ENCODE measurements around the gene NEMP1. TPM values are rescaled to one million over a fixed set of nuclear protein-coding genes. Genes with fewer than 3 reads are reported as not detected.

The NEMP1 gene
- polyA plus RNA-seq, 2 of the 4 experiments (the other 2 are of a cell fraction), result 12.7 to 28.4 TPM

- H3K4me3 ChIP-seq, result peak overlapping the region; percentile 89
- ATAC-seq, result peak; percentile 55 to 69
- no peaks in the 10 kb centered on the region for H3K9me3 ChIP-seq
- peak overlapping the region; percentile 99 for H3K4me2 ChIP-seq
- 0 out of 2 replicates have a peak, but pooled peaks have one; percentile 2 for TF ChIP-seq MYC (IDR thresholded peaks at IDR 0.05; ENCODE audit: borderline replicate concordance, low read length)
- no peak for TF ChIP-seq EP300 (IDR thresholded peaks at IDR 0.05)
- no peak for TF ChIP-seq CHD4 (IDR thresholded peaks at IDR 0.05; ENCODE audit: borderline replicate concordance)
- 0 out of 2 replicates have a peak, but pooled peaks have one; percentile 30 for TF ChIP-seq TFCP2L1 (CRISPR knock-in tag; IDR thresholded peaks at IDR 0.05)
- no peak for TF ChIP-seq ZC3H11A (IDR thresholded peaks at IDR 0.05)
- TF ChIP-seq JUN (IDR thresholded peaks at IDR 0.05), result peak; percentile 39 to 42; a peak in 2 of 5 replicates
- TF ChIP-seq FOXS1 (CRISPR knock-in tag; IDR thresholded peaks at IDR 0.05), result 0 out of 2 replicates have a peak, but pooled peaks have one; percentile 8
- no peak for TF ChIP-seq RNF2 (IDR thresholded peaks at IDR 0.05; ENCODE audit: borderline replicate concordance, low read depth)
- peak; percentile 39 for TF ChIP-seq POLR2A (IDR thresholded peaks at IDR 0.05; ENCODE audit: low read length)
- no peak for TF ChIP-seq FOSL2 (IDR thresholded peaks at IDR 0.05)
- TF ChIP-seq FOSL2 (CRISPR knock-in tag; IDR thresholded peaks at IDR 0.05), result peak; percentile 46
- 0 out of 3 replicates have a peak, but pooled peaks have one; percentile 9 for TF ChIP-seq BCL3 (IDR thresholded peaks at IDR 0.05)
- TF ChIP-seq MAFK (IDR thresholded peaks at IDR 0.05; ENCODE audit: partially characterized antibody), result no peak
- TF ChIP-seq NR3C1 (IDR thresholded peaks at IDR 0.05), result no peak
- no peak for TF ChIP-seq GATA3 (IDR thresholded peaks at IDR 0.05; ENCODE audit: borderline replicate concordance)
- peak; percentile 40; the same call in 1 of the 2 replicates for TF ChIP-seq BHLHE40 (IDR thresholded peaks at IDR 0.05; ENCODE audit: low read depth, low read length)
- TF ChIP-seq SREBF2 (IDR thresholded peaks at IDR 0.05), result no peak
- no peak for TF ChIP-seq KDM1A (IDR thresholded peaks at IDR 0.05; ENCODE audit: low read depth)
- no peak for TF ChIP-seq HOXB5 (CRISPR knock-in tag; IDR thresholded peaks at IDR 0.05)
- TF ChIP-seq CEBPB (IDR thresholded peaks at IDR 0.05), result no peak
- DNase-seq (ENCODE audit: low read depth in 1 of 2, low spot score in 1 of 2), result peak; percentile 78 to 94
- ChIA-PET POLR2A (interaction anchor here (0.6 to 6.8 kb wide), 11 partner anchors 9 to 458 kb away, joined by 3 to 143 read pairs (median 5); partner anchors contain the start of genes BAZ2A, NACA, NEMP1 and STAT6), CTCF (interaction anchor here (1.0 to 18.3 kb wide), 4 partner anchors 9 to 26 kb away, joined by 4 to 330 read pairs (median 80); partner anchors contain the start of genes NEMP1 and STAT6)
- FAIRE-seq, result no peak
- peak overlapping the region; percentile 96 to 100 for H3K27ac ChIP-seq
- peaks cover 19% of the 10 kb centered on the region for H3K4me1 ChIP-seq
- 3% methylated on average over 23 of the region's 37 CpGs for WGBS (ENCODE audit: missing lambda C conversion rate)
Measured at GRCh38 chr12:57087691-57088353, 9.2 kb upstream of the NEMP1 start.

- peaks cover 19% of the 10 kb centered on the region for H3K4me1 ChIP-seq
- H3K4me3 ChIP-seq, result peak overlapping the region; percentile 89
- WGBS (ENCODE audit: missing lambda C conversion rate), result 2% methylated on average over 25 of the region's 52 CpGs
- ChIA-PET POLR2A (interaction anchor here (0.6 to 6.8 kb wide), 11 partner anchors 9 to 362 kb away, joined by 3 to 143 read pairs (median 5); partner anchors contain the start of genes NACA, NEMP1 and STAT6), CTCF (interaction anchor here (0.8 to 18.3 kb wide), 9 partner anchors 8 to 655 kb away, joined by 3 to 330 read pairs (median 4); partner anchors contain the start of genes NEMP1 and STAT6)
- H3K4me2 ChIP-seq, result peak overlapping the region; percentile 99
- no peaks in the 10 kb centered on the region for H3K9me3 ChIP-seq
- TF ChIP-seq JUN (IDR thresholded peaks at IDR 0.05), result peak; percentile 59 to 63; a peak in 4 of 5 replicates
- no peak for TF ChIP-seq NFE2L2 (conservative IDR thresholded peaks at IDR 0.05; ENCODE audit: low read length)
- TF ChIP-seq USF2 (IDR thresholded peaks at IDR 0.05), result 0 out of 2 replicates have a peak, but pooled peaks have one; percentile 6
- TF ChIP-seq FOXS1 (CRISPR knock-in tag; IDR thresholded peaks at IDR 0.05), result no peak
- TF ChIP-seq POLR2A (IDR thresholded peaks at IDR 0.05; ENCODE audit: low read length), result peak; percentile 23; the same call in 1 of the 2 replicates
- peak; percentile 49; the same call in 1 of the 2 replicates for TF ChIP-seq MAX (IDR thresholded peaks at IDR 0.05)
- TF ChIP-seq NR3C1 (IDR thresholded peaks at IDR 0.05), result no peak
- TF ChIP-seq MYC (IDR thresholded peaks at IDR 0.05; ENCODE audit: borderline replicate concordance, low read length), result peak; percentile 64; the same call in 1 of the 2 replicates
- 0 out of 3 replicates have a peak, but pooled peaks have one; percentile 11 for TF ChIP-seq BCL3 (IDR thresholded peaks at IDR 0.05)
- TF ChIP-seq PHF8 (IDR thresholded peaks at IDR 0.05; ENCODE audit: borderline replicate concordance, low read depth), result peak; percentile 17; the same call in 1 of the 2 replicates
- 0 out of 2 replicates have a peak, but pooled peaks have one; percentile 78 for TF ChIP-seq MAZ (IDR thresholded peaks at IDR 0.05; ENCODE audit: borderline replicate concordance, low read depth, low read length)
- H3K27ac ChIP-seq, result peak overlapping the region; percentile 96 to 100
- FAIRE-seq (no peak), DNase-seq (ENCODE audit: low read depth in 1 of 2, low spot score in 1 of 2) (peak; percentile 80 to 89), ATAC-seq (peak; percentile 49 to 75)
Measured at GRCh38 chr12:57087010-57087690, 8.6 kb upstream of the NEMP1 start.
